ENCODE measurements around the gene NPRL2. TPM values are rescaled to one million over a fixed set of nuclear protein-coding genes. Genes with fewer than 3 reads are reported as not detected.
A peak's percentile ranks its signal among the peaks of the same experiment; 100 is the strongest.

The NPRL2 gene
- total and polyA plus RNA-seq, 2 of the 13 experiments (the other 11 are each of a cell fraction or from before 2014, with no cell fraction given), result 30.6 to 51.4 TPM

- TF ChIP-seq RERE (CRISPR knock-in tag; IDR thresholded peaks at IDR 0.05; ENCODE audit: low read depth) (no peak), ZBTB20 (CRISPR knock-in tag; IDR thresholded peaks at IDR 0.05; ENCODE audit: borderline replicate concordance, low read depth) (peak; percentile 58; the same call in 1 of the 2 replicates), CCDC6 (CRISPR knock-in tag; IDR thresholded peaks at IDR 0.05) (no peak), ZNF552 (CRISPR knock-in tag; IDR thresholded peaks at IDR 0.05; ENCODE audit: borderline replicate concordance) (no peak; the same call in 1 of the 2 replicates), MED13 (CRISPR knock-in tag; IDR thresholded peaks at IDR 0.05) (peak; percentile 23; the same call in 1 of the 2 replicates), WIZ (CRISPR knock-in tag; IDR thresholded peaks at IDR 0.05) (no peak), RAD21 (CRISPR knock-in tag; IDR thresholded peaks at IDR 0.05) (peak; percentile 63), FOSL1 (CRISPR knock-in tag; IDR thresholded peaks at IDR 0.05; ENCODE audit: borderline replicate concordance) (no peak), ATF6 (CRISPR knock-in tag; conservative IDR thresholded peaks at IDR 0.05) (no peak), HDAC2 (CRISPR knock-in tag; IDR thresholded peaks at IDR 0.05) (peak; percentile 43; the same call in 1 of the 2 replicates), TFDP2 (CRISPR knock-in tag; IDR thresholded peaks at IDR 0.05) (no peak; the same call in 1 of the 2 replicates), XRCC5 (optimal IDR thresholded peaks at IDR 0.05; ENCODE audit: low read length) (peak; percentile 55), CCAR2 (optimal IDR thresholded peaks at IDR 0.05; ENCODE audit: low read depth, low read length) (no peak), KMT2B (CRISPR knock-in tag; IDR thresholded peaks at IDR 0.05) (peak; percentile 50; the same call in 1 of the 2 replicates), SOX13 (IDR thresholded peaks at IDR 0.05) (no peak), SOX13 (CRISPR knock-in tag; conservative IDR thresholded peaks at IDR 0.05 in 1 of 2, IDR thresholded peaks at IDR 0.05 in 1 of 2) (peak in 1 of 2 experiments; percentile 62; a peak in 2 of 4 replicates), HOXA3 (CRISPR knock-in tag; IDR thresholded peaks at IDR 0.05) (peak; percentile 52), ZNF335 (CRISPR knock-in tag; IDR thresholded peaks at IDR 0.05) (peak; percentile 65; the same call in 1 of the 2 replicates), FOXK2 (IDR thresholded peaks at IDR 0.05) (peak; percentile 99), MXD4 (CRISPR knock-in tag; IDR thresholded peaks at IDR 0.05) (0 out of 2 replicates have a peak, but pooled peaks have one; percentile 7), NR2F1 (CRISPR knock-in tag; IDR thresholded peaks at IDR 0.05) (peak; percentile 56 to 75; a peak in 3 of 4 replicates), RFXAP (CRISPR knock-in tag; IDR thresholded peaks at IDR 0.05; ENCODE audit: borderline replicate concordance) (peak; percentile 76; the same call in 1 of the 2 replicates)
These were observed 29.1 kb downstream of the NPRL2 start (continued) for GRCh38 chr3:50321336-50322114.

All from HepG2 (cell line).